OCI-LY1 (cell line): ENCODE data around the gene PANK4.

Experiments used
- EZH2 ChIP-seq: fragments of 200-600 bp; sonication (generic), shearing (Covaris generic); IDR thresholded peaks from 2 replicates; pipeline ENCODE4 v1.8.0; 2017; ENCODE audit warnings: borderline replicate concordance, mixed run types, mild to moderate bottlenecking, antibody characterized with exemption, low read length, moderate library complexity, mixed read lengths
- TF ChIP-seq, protein P1 (sequence below): fragments of 200-600 bp; sonication (generic), shearing (Covaris generic); IDR thresholded peaks from 2 replicates; pipeline ENCODE4 v1.5.1; 2017; ENCODE audit warnings: mild to moderate bottlenecking, antibody characterized with exemption, low read length, moderate library complexity, mixed read lengths

DNA sequence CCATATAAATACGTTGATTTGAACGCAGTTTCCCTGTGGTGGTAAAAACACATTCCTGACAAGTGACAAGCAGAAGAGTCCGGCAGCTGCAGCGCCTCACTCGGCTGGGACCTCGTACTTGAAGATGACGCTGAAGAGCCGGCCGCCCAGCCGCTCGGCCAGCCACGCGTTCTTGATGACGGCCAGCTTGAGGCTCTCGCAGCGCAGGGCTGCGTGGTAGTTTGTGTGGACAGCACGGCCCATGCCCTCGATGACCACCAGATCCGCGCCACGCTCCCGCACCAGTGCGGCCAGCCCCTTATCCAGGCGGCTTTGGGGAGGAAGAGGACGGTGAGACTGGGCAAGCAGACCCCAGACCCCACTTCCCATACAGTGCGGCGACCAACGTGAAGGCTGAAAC is 17.6 kb downstream of the PANK4 start:
- TF ChIP-seq, protein P1, sequence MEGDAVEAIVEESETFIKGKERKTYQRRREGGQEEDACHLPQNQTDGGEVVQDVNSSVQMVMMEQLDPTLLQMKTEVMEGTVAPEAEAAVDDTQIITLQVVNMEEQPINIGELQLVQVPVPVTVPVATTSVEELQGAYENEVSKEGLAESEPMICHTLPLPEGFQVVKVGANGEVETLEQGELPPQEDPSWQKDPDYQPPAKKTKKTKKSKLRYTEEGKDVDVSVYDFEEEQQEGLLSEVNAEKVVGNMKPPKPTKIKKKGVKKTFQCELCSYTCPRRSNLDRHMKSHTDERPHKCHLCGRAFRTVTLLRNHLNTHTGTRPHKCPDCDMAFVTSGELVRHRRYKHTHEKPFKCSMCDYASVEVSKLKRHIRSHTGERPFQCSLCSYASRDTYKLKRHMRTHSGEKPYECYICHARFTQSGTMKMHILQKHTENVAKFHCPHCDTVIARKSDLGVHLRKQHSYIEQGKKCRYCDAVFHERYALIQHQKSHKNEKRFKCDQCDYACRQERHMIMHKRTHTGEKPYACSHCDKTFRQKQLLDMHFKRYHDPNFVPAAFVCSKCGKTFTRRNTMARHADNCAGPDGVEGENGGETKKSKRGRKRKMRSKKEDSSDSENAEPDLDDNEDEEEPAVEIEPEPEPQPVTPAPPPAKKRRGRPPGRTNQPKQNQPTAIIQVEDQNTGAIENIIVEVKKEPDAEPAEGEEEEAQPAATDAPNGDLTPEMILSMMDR = no peak
- no peak for TF ChIP-seq EZH2
